HFF-Myc (cell line): Measurements from ENCODE around the gene CPXM1.

Source experiments
- DNase-seq: peaks from one replicate; pipeline ENCODE4 v3.0.0-alpha.2; 2011; ENCODE audit warnings: low read depth; ENCODE audit errors: extremely low read depth
- H3K4me3 ChIP-seq: replicated peaks from 2 replicates; pipeline ENCODE4 v1.5.1; 2011; ENCODE audit warnings: low read depth, mild to moderate bottlenecking, control low read depth, low read length
- CTCF ChIP-seq: IDR thresholded peaks from 2 replicates; pipeline ENCODE4 v1.5.1; 2012; ENCODE audit warnings: mild to moderate bottlenecking, low read depth, low read length, control low read depth; ENCODE audit errors: missing control alignments

The CPXM1 gene

GRCh38 chr20:2795451-2795850 lies 5.0 kb downstream of the CPXM1 start:
- no peak overlapping the region for H3K4me3 ChIP-seq
- no peak for DNase-seq
- TF ChIP-seq CTCF, result no peak

GRCh38 chr20:2794866-2795447 lies 5.5 kb downstream of the CPXM1 start:
- no peak overlapping the region for H3K4me3 ChIP-seq
- DNase-seq, result no peak
- no peak for TF ChIP-seq CTCF

GRCh38 chr20:2794202-2794748 lies 6.2 kb downstream of the CPXM1 start:
- no peak for TF ChIP-seq CTCF
- no peak overlapping the region for H3K4me3 ChIP-seq
- DNase-seq, result no peak

- no peak for DNase-seq
- no peak for TF ChIP-seq CTCF
- H3K4me3 ChIP-seq, result no peak overlapping the region
Observed at GRCh38 chr20:2793471-2793870, 7.0 kb downstream of the CPXM1 start.

- no peak for TF ChIP-seq CTCF
- DNase-seq, result no peak
- no peak overlapping the region for H3K4me3 ChIP-seq
Observed at GRCh38 chr20:2783908-2784566, 16.4 kb downstream of the CPXM1 start.

GRCh38 chr20:2780948-2781347 lies 19.5 kb downstream of the CPXM1 start:
- TF ChIP-seq CTCF, result no peak
- no peak overlapping the region for H3K4me3 ChIP-seq
- DNase-seq, result no peak
